Non-pigmented ciliary epithelial cell (primary cell): ENCODE measurements around the gene SACM1L.
"Not testable (repeated sequence)": the region's sequence is repeated elsewhere in the genome, so short reads cannot be mapped to it uniquely, and the experiment has no call there.

Source experiments
- DNase-seq: peaks from one replicate; pipeline ENCODE4 v3.0.0-alpha.2; 2010; ENCODE audit warnings: low read depth

SACM1L gene

DNA sequence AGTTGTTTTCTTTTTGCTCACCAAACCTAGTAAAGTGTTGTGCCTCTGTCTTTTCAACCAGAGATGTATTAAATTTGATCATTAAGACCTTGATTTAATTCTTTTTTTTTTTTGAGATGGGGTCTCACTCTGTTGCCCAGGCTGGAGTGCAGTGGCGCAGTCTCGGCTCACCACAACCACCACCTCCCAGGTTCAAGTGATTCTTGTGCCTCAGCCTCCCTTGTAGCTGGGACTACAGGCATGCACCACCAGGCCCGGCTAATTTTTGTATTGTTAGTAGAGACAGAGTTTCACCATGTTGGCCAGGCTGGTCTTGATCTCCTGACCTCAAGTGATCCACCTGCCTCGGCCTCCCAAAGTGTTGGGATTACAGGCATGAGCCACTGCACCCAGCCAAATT is 6.0 kb downstream of the SACM1L start:
- DNase-seq = not testable (repeated sequence)

DNA sequence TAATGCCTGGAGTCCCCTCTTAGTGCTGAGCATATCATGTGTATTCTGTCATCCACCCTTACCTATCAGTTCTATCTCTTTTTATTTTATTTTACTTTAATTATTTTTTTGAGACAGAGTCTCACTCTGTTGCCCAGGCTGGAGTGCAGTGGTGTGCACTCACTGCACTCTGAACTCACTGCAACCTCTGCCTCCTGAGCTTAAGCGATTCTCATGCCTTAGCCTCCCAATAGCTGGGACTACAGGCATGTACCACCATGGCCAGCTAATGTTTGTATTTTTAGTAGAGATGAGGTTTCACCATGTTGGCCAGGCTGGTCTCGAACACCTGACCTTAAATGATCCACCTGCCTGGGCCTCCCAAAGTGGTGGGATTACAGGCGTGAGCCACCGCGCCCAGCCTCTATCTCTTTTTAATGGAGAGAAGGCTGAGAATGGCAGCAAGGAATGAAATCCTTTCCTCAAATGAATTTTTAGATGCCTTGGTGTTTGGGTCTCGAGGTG is 11.4 kb downstream of the SACM1L start:
- DNase-seq = no peak

GRCh38 chr3:45701172-45701867 is 12.1 kb downstream of the SACM1L start:
- DNase-seq = no peak

- DNase-seq = no peak
These were observed 15.2 kb downstream of the SACM1L start for GRCh38 chr3:45704301-45704943.

- DNase-seq = no peak
These were observed 16.9 kb downstream of the SACM1L start for GRCh38 chr3:45705839-45706808.

- no peak for DNase-seq
These were observed 22.7 kb downstream of the SACM1L start for GRCh38 chr3:45711931-45712330.

DNA sequence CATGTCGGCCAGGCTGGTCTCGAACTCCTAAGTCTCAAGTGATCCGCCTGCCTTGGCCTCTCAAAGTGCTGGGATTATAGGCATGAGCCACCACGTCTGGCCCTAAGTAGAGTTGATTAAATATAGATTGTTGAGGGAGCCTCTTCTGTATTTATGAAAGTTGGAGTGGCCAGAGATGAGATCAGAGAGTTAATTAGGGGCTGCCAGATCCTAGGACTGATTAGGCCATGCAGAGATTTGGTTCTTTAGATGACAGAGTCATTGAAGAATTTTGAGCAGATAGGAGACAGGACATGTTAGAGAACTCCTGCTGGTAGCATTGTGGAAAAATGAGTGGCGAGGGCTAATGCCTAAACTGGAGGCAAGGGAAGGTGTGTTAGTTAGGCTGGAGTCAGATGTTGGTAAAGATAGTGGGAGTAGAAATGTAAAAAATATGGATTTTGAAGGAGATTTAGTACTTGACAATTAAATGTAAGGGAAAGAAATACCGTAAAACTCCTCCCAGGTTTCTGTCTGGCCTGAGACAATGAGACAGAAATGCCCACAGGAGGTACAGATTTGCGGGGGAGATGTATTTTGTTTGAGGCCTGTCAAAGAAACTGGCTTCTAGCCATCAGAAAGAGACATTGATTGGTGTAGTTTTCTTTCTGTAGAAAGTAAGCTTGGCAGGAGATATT is 23.4 kb downstream of the SACM1L start:
- DNase-seq = peak; percentile 42

DNA sequence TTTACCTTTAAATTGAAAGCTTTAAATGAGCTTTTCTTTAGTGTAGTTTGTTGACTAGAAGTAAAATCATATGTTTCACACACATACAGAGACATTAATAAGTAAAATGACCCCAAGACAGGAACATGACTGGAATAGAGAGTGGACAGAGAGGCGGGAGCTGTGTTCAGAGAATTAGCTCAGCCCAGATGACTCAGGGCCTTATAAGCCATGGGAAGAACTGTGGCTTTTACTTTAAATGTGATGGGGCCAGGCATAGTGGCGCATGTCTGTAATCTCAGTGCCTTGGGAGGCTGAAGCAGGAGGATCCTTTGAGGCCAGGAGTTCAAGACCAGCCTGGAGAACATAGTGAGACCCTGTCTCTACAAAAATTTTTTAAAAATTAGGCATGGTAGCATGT is 26.7 kb downstream of the SACM1L start:
- no peak for DNase-seq

DNA sequence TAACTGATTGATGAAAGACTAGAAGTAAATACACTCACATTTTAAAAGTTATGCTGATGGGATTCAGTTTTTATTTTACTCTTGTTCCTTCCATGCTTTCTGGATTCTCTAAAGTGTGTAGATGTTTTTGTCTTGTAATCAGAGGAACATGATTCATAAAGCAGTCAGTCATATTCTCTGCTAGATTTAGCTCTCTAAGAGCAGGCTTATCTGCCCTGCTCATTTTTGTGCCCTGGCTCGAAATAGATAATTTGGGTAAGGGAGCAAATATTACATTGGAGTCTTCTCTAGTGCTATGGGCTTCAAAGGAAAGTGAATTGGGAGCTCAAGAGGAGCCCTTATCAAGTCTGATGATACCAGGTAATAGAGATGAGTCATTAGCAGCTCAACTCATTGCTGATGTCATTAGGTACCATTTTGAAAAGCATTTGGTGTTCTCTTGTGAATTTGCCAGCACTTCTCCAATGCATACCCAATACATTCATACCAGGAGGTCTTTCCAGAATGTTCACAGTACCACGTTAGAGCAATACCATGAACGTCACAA is 27.7 kb downstream of the SACM1L start:
- DNase-seq = no peak

DNA sequence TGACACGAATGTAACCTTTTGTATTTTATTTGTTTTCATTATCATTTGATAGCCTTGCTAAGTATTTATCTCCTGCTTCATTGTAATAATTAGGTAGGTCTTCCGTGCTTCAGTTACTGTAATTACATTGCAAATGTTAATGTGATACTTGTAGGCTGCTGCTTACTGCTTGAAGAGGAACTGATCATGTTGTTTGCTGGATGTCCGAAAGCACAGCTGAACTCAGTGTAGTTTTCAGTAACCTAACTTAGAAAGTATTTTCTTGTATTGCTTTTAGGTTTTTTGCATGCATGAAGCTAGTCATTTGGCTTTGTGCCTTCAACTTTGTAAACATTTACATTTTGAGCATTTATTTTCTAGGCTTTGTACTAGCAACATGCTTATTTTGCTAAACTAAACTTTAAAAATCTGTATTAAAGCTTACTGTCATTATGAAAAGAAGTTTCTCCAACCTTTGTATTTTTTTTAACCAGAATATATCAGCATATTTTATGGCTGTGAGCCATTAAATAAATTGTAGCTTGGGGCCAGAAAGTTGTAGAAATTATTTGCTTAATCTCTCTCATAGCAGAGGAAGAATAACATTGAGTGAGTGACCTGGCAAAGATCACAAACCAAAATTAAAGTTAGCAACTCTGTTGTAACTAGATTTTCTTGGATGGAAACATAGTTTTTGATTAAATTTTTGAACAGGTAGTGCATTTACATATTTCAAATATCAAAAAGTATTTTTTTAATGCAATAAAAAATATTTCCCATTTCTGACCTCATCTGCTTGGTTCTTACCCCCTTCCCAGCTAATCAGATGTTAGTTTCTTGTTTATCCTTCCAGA is 30.7 kb downstream of the SACM1L start:
- DNase-seq = no peak

GRCh38 chr3:45724911-45725310 is 35.7 kb downstream of the SACM1L start:
- no peak for DNase-seq

DNA sequence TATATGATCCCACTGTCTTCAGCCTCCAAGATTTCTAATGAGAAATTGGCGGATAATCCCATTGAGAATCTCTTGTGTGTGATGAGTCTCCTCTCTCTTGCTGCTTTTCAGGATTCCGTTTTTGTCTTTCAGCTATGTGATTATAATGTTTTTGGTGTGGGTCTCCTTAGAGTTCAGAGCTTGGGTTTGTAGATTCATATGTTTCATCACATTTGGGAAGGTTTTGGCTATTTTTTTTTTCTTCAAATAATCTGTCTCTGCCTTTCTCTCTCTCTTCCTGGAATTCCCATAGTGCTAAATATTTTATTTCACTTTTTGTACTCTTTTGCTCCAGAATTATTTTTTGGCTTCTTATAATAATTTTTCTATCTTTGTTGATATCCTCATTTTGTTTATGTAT is 40.4 kb downstream of the SACM1L start:
- DNase-seq = no peak

DNA sequence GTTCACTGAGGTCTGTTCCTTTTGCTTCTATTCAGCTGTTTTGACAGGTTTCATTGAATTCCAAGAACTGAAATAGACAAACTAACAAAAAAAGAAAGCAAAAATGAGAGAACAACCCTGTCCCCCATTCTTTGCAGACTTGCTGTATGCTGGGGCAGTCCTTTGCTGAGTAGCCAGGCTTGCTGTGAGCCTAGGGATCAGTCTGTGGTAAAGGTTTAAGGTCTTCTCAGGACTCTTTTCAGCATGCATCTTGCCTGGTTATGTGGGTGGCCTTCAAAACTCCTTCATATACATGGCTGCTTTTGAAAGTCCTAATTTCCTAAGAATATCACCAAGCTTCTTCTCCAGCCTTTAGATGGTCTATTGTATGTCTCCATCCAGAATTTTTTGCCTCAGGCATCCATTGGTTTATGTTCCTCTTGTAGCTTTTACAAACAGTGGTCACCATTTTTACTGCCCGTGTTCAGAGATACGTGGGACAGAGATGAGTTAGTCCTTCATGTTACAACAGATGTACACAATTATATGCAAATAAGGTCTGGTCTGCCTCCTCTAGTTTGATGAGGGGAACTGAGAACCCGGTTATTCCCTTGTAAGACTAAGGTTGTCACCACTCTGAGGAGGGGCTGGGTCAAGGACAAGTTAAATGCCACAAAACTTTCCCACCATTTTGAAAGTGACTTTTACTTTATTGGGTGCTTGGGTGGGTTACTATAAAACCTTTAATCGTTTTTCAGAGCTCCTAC is 41.4 kb downstream of the SACM1L start:
- no peak for DNase-seq

DNA sequence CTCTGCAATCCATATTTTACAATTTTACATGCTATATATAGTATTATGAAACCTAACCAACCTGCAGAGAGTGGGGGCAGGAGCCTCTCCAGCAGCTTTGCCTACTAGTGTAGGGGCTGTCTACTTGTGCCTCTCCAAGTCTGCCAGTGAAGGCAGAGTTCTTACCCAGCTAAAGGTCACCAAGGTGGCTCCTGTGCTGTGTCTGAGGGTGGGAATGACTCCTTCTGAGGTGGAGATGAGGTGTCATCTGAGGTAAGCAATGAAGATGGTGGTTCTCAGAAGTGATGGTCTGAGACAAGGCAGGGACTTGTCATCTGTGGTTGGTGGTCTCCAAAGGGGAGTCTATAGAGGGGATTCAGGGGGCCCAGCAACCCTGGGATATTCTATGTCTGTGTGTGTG is 47.5 kb downstream of the SACM1L start:
- DNase-seq = no peak

GRCh38 chr3:45737234-45737633 is 48.0 kb downstream of the SACM1L start:
- no peak for DNase-seq

GRCh38 chr3:45739991-45740390 is 50.8 kb downstream of the SACM1L start:
- no peak for DNase-seq

DNA sequence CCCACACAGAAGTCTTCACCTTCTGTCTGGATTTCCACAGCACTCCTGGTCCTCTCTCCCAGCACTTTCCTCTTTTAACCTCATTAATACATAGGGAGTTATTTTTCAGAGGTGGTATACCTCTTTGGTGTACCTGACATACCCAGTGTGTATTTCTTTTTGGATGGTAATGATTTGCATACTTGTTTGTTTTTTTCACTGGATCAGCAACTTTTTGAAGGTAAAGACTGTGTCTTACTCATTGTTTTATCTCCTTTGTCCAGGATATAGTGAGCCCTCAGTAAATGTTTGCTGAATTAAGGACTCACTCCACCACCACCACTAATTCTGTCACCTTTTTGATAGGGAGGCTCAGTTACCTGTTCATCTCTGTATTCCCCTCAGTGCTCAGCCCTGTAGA is 52.1 kb downstream of the SACM1L start:
- no peak for DNase-seq

DNA sequence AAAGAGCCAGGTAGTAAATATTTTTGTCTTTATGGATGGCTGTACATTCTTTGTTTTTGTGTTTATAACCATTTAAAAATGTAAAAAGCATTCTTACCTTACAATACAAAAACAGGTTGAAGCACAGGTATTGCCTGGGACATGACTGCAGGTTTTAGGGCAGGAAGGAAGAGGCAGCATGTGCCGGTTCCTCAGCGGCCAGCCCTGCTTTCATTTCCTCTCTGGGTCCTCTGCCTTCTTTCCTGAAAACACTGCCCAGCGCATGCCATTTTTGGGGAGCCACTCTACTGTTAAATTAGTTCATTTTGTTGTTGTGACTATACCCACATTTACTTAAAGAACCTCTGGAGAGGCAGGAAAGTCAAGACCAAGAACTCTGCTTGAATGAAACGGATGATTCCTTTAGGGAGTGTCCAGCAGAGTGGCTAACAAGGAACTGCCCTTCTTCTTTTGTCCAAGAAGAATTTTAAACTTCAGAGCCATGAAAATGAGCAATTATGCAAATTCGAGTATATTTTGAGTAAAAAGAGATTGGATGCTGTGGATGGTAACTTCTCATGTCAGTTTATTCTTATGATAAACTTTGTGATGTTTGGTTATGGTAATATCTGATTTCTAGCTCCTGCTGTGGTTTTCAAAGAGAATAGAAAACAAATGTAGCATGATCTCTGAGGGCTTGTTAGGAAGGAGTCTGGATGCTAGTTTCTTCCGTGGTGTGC is 52.7 kb downstream of the SACM1L start:
- no peak for DNase-seq

DNA sequence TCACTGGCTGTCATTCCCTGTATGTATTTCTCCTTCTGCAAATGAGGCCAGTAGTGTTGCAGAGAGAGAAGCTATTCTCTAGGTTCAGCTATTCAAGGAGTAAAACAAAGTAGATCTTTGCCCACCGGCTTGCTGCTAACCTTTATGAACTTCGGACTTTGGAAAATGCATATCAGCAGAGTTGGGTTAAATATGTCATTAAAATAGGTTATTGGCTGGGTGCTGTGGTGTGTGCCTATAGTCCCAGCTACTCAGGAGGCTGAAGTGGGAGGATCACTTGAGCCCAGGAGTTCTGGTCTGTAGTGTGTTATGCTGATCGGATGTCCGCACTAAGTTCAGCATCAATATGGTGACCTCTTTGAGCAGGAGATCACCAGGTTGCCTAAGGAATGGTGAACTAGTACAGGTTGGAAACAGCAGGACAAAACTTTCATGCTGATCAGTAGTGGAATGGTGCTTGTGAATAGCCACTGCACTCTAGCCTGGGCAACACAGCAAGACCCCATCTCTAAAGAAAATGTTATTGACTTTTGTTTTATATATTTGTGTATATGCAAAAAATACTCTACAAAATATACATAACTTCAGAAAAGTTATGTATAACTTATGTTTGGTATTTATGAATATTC is 53.4 kb downstream of the SACM1L start:
- DNase-seq = no peak
